ENCODE results near the gene HTR2A.

- TF ChIP-seq CTCF (IDR thresholded peaks at IDR 0.05) (no peak), POLR2AphosphoS5 (IDR thresholded peaks at IDR 0.05) (no peak), POLR2A (IDR thresholded peaks at IDR 0.05; ENCODE audit: low read depth) (no peak)
Measured at GRCh38 chr13:46913757-46914156, 16.9 kb upstream of the HTR2A start.
